Fibroblast of upper back skin (primary cell): ENCODE measurements around the gene RRAGD.

Source experiments
- DNase-seq: peaks from one replicate; pipeline ENCODE4 v3.0.0-alpha.2; 2013

The RRAGD gene

DNA sequence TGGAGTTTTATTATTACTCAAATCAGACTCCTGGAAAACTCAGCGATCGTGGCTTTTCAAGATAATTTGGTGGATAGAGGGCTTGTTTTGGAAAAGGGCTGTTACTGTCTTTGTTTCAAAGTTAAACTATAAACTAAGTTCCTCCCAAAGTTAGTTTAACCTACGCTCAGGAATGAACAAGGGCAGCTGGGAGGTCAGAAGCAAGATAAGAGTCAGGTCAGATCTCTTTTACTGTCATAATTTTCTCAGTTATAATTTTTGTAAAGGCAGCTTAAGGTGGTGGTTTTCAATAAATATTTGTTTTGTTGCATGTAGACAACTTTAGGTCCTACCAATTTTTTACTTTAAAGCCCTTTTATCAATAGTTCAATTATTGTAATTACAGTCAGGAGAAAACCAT lies 87.8 kb downstream of the RRAGD start:
- DNase-seq = no peak

- no peak for DNase-seq
These were observed 88.5 kb downstream of the RRAGD start for GRCh38 chr6:89323511-89323971.

DNA sequence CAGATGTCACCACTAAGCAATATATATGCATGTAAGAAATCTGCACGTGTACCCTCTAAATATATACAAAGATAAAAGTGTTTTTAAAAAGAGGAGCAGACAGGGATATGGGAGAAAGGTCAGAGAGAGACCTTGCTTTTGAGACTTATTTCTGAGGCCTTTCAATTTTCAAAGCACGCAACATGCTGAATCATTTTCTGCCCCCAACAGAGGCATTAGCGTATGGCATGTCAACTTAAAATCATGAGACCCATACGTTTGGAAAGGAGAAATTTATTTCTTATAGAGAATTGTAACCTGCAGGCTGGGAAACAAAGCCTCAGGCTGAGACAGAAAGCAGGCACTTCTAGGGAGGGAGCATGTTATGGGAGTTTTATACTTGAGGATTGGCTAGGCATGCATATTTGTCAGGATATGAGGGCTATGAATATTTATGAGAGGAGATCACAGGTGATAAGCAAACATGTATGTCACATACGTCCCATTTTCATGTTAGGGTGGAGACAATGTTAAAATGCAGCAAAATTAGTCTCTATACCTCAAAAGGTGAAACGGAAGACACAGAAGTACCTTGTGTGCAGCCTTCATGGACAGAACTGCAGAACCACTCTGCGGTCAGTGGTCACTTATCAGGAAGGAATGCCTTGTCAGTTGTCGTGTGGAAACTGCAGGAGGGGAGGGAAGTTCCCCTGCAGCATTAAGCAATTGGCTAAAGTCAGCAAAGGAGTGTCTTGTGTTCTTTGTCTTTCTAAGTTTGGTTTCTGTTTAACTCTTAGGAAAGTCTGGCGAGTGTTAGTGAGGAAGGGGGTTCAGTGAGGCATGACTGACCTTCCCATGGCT lies 90.7 kb downstream of the RRAGD start:
- no peak for DNase-seq

GRCh38 chr6:89320012-89320559 lies 92.0 kb downstream of the RRAGD start:
- DNase-seq = no peak

DNA sequence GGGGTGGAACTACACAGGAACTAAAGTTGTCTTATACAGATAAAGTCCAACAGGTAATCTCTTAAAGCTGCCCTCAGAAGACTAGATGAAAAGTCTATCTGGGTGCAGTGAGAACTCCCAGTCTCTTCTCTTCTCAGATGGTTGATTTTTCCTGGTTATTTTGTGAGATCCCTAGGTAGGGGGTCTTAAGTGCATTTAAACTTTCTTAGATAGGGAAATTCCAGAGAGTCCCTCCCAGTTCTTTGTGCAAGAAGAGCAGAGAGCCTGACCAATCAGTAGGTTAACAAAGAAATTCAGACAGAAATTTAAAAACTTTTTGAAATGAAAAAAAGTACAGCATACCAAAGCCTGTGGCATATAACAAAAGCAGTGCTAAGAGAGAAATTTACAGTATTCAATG lies 95.0 kb downstream of the RRAGD start:
- DNase-seq = no peak

GRCh38 chr6:89315249-89315885 lies 96.7 kb downstream of the RRAGD start, which contains the start of gene GABRR2:
Gene GABRR2, minus strand, starts transcription at chr6:89315299. Its CDS starts 134 bp downstream, at chr6:89315165.
- DNase-seq = no peak

GRCh38 chr6:89314692-89315091 lies 97.4 kb downstream of the RRAGD start:
- DNase-seq = no peak
